NCI-H82 treated with DMSO at 0.1 percent for 48 hours (cell line): ENCODE results near the gene ZNF892.
"Not testable (repeated sequence)": the region's sequence is repeated elsewhere in the genome, so short reads cannot be mapped to it uniquely, and the experiment has no call there.

Experiments
- DNase-seq: peaks from one replicate; lab custom pipeline; 2025; ENCODE audit not compliant: unreplicated experiment; lab: John Stamatoyannopoulos, UW

ZNF892 gene

GRCh38 chr2:95207111-95207961 lies at the start of gene ZNF892:
ZNF892 (plus strand) TSS chr2:95207521; CDS start chr2:95207816, 295 bp downstream.
- DNase-seq: peak; percentile 84

- no peak for DNase-seq
Measured at GRCh38 chr2:95158441-95158840, 48.9 kb upstream of the ZNF892 start.

- no peak for DNase-seq
Measured at GRCh38 chr2:95158891-95159619, 48.3 kb upstream of the ZNF892 start.

GRCh38 chr2:95159690-95160449 lies 47.5 kb upstream of the ZNF892 start, which contains the start of gene ZNF514:
ZNF514 (minus strand) TSS chr2:95159848; CDS start chr2:95153253, 6,595 bp downstream.
- peak; percentile 14 for DNase-seq

- DNase-seq: no peak
Measured at GRCh38 chr2:95165030-95165370, 42.3 kb upstream of the ZNF892 start.

DNA sequence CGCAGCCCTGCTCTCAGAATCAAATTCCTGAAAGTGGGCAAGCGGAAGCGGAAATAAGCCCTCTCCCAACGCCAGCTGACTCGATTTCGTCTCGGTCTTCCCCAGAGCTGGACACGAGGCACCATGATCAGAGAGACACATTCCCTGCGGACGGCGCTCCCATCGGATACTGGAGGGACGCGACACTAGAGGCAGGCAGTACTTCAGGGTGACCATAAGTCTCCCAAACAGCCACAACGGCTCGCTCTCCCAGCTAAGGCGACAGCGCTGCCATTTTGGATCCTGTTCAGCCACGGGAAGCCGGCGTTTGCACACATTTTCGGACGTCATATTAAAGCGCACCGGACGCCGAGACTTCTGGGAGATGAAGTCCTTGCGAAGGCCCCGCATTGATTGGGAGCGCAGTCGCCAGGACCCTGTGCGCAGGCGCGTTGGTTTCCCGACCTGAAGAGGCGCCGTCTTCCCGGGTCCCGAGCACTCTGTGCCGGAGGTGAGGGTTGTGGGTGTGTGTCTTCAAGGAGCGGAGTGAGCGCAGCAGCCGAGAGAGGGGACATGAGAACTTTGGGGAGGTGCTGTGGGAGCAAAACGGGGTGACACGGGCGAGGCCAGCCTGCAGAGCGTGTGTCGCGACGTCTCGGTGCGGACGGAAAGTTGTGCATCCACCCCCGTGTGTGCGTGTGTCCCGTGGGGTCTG lies 41.8 kb upstream of the ZNF892 start, which contains the start of gene ZNF2:
TSS of gene ZNF2 (plus strand) at position 439 of the 694 bp plus-strand sequence. CDS start 10,418 bp downstream, outside the sequence.
- peak; percentile 91 for DNase-seq

GRCh38 chr2:95166065-95166763 lies 41.1 kb upstream of the ZNF892 start:
- no peak for DNase-seq

GRCh38 chr2:95171902-95172301 lies 35.4 kb upstream of the ZNF892 start:
- DNase-seq: no peak

GRCh38 chr2:95174031-95174542 lies 33.2 kb upstream of the ZNF892 start:
- DNase-seq: no peak

DNA sequence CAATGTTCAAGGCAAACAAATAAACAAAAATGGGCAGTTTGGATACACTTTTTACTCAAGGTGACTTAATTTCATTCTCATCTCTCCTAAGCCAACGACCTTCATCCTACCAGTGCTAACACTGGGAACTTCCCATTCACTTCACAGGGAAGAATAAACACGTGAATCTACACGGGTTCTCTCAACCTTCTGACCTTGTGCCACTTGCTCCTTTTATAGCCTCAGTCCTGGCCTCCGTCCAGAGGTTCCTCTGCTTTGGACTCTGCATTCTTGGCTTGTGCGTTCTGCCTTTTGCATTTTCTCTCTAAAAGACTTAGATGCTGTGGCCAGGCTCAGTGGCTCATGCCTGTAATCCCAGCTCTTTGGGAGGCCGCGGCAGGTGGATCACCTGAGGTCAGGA lies 27.9 kb upstream of the ZNF892 start:
- DNase-seq: no peak

GRCh38 chr2:95181774-95182173 lies 25.5 kb upstream of the ZNF892 start:
- DNase-seq: no peak

DNA sequence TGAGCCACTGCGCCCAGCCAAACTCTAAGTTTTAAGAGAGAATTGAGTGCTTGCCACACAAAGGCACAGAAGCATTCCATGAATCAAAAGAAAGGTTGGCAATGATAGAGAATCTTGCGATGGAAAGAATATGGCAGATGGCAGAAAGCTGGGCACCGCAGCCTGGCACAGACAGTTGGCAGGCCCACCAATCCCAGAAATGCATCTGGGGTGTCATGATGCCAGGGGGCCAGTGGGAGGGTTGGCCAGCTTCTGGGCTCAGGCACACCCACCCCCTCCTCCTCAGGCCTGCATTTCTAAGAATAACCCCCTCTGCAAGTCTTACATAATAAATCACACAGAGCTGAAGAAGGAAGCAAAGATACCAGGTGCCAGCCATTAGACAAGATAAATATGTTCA lies 22.1 kb upstream of the ZNF892 start:
- DNase-seq: no peak

DNA sequence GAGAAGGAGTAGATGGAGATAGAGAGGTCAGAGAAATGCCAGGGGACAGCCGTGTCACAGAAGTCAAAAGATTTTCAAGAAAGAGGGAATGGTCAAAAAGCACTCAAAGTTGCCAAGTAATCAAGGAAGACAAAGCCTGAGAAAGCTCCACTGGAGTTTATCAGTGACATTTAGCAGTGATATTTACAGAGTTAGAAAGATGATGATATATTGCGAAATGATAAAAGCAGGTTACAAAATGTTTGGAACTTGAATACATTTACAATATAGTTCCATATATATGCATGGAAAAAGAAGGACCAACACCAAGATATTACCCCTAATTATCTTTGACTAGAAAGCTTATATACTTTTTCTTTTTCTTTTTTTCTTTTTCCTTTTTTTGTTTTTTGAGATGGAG lies 21.3 kb upstream of the ZNF892 start:
- DNase-seq: no peak

- not testable (repeated sequence) for DNase-seq
Measured at GRCh38 chr2:95192956-95193355, 14.4 kb upstream of the ZNF892 start.

DNA sequence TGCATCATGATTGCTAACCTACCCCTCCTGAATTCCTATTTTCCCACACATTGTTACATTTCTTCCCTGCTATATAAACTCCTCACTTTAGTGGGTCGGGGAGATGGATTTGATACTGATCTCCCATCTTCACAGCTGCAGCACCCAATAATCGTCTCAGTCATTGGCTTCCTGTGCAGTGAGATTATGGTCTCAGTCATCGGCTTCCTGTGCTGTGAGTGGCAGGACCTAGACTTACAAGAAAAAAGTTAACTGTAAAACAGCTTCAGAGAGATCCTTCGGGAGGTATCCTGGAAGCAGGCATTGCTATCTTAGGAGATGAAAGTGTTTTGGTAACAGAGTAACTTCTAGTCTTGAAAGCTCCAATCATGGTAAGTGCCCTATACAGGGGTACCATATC lies 3.4 kb upstream of the ZNF892 start:
- no peak for DNase-seq

GRCh38 chr2:95204396-95204795 lies 2.9 kb upstream of the ZNF892 start:
- DNase-seq: no peak

DNA sequence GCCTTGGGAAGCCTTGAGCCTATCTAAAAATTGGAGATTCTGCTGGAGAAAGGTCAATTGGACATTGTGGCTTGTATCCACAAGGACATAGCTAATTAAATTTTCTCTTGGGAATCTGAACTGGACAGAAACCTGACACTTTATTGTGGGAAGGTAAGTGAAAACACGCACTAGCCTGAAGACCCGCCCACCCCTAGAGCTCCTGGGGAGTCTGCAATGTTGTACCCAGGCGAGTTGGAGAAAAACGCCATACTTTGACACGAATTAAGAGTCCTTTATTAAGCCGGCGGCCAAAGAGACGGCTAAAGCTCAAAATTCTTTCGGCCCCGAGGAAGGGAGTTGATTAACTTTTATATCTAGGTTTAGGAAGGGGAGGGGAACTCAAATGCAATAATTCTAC lies 1.2 kb upstream of the ZNF892 start:
- no peak for DNase-seq

GRCh38 chr2:95208106-95208505 lies 785 bp downstream of the ZNF892 start:
- DNase-seq: no peak

GRCh38 chr2:95215018-95215612 lies 7.8 kb downstream of the ZNF892 start:
- no peak for DNase-seq

GRCh38 chr2:95220449-95220848 lies 13.1 kb downstream of the ZNF892 start:
- DNase-seq: no peak
